Activated CD4-positive, alpha-beta T cell treated with anti-CD3 and anti-CD28 coated beads, Interleukin-2, amount 50 U/mL, for 48 hours (primary cell): Measurements from ENCODE around the gene ADORA2A.

Experiments used
- DNase-seq, 2 experiments: peaks; one replicate each; pipeline ENCODE4 v3.0.0-alpha.2; 2020

Gene ADORA2A

GRCh38 chr22:24419475-24419850 lies 7.9 kb upstream of the ADORA2A start:
- no peak for DNase-seq

- no peak for DNase-seq
These were observed 7.1 kb upstream of the ADORA2A start for GRCh38 chr22:24420072-24420976.

GRCh38 chr22:24420977-24421343 lies 6.4 kb upstream of the ADORA2A start:
- DNase-seq = no peak

- DNase-seq = peak; percentile 38 to 47
These were observed 5.9 kb upstream of the ADORA2A start for GRCh38 chr22:24421428-24421931.

- DNase-seq = no peak
These were observed 5.2 kb upstream of the ADORA2A start for GRCh38 chr22:24422102-24422665.

- DNase-seq = peak; percentile 75 to 76
These were observed 3.8 kb upstream of the ADORA2A start for GRCh38 chr22:24423519-24424000.

GRCh38 chr22:24424001-24424900 lies 3.1 kb upstream of the ADORA2A start:
- DNase-seq = peak; percentile 55 to 61

- DNase-seq = no peak
These were observed 2.3 kb upstream of the ADORA2A start for GRCh38 chr22:24424901-24425775.

- DNase-seq = no peak
These were observed 963 bp upstream of the ADORA2A start for GRCh38 chr22:24426436-24426835.

- peak in 1 of 2 experiments; percentile 11 for DNase-seq
These were observed 424 bp upstream of the ADORA2A start for GRCh38 chr22:24426851-24427499.

GRCh38 chr22:24428751-24429410 lies 1.5 kb downstream of the ADORA2A start:
- peak in 1 of 2 experiments; percentile 24 for DNase-seq

GRCh38 chr22:24429411-24430365 lies 2.3 kb downstream of the ADORA2A start:
- DNase-seq = peak; percentile 85 to 88

GRCh38 chr22:24430431-24431308 lies 3.3 kb downstream of the ADORA2A start:
- no peak for DNase-seq

GRCh38 chr22:24431309-24432034 lies 4.1 kb downstream of the ADORA2A start:
- no peak for DNase-seq

- DNase-seq = peak in 1 of 2 experiments; percentile 21
These were observed 4.9 kb downstream of the ADORA2A start for GRCh38 chr22:24432059-24432853.

- no peak for DNase-seq
These were observed 5.8 kb downstream of the ADORA2A start for GRCh38 chr22:24433001-24433827.
